GM21390 (cell line): ENCODE results near the gene CFH.
"Not testable (repeated sequence)": the region's sequence is repeated elsewhere in the genome, so short reads cannot be mapped to it uniquely, and the experiment has no call there.

Experiments
- ATAC-seq: cut with Tn5 transposase; IDR thresholded peaks from one replicate; pipeline ENCODE4 v1.9.1; 2021; ENCODE audit not compliant: unreplicated experiment

CFH gene

DNA sequence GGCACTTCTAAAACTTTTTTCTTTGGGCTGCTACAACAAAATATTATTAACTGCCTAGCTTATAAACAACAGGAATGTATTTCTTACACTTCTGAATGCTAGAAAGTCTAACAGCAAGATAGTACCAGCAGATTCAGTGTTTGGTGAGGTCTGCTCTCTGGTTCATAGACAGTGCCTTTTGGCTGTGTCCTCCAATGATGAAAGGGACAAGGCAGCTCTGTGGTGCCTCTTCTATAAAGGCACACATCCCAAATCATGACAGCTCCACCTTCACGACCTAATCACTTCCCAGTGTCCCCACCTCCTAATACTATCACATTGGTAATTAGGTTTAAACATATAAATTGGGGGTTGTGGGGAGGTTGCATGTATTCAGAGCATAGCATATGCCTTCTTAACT lies 9.5 kb downstream of the CFH start:
- no peak for ATAC-seq

DNA sequence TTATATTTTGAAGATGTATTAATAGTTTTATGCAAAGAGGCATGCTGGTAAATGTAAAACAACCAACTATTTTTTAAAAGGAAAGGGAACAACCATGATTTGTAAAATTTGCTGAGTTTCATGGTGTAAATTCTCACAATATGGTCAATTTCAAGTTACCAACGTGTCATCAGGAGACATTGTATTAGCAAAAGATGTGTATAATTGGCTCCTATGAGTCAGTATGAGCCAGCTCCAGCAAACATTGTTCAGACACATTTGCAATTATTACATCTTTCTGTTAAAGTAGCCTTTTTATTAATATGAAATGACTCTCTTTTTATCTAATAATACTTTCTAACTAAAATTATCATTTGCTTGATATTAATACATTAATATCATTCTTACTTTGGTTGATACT lies 15.3 kb downstream of the CFH start:
- ATAC-seq, result no peak

DNA sequence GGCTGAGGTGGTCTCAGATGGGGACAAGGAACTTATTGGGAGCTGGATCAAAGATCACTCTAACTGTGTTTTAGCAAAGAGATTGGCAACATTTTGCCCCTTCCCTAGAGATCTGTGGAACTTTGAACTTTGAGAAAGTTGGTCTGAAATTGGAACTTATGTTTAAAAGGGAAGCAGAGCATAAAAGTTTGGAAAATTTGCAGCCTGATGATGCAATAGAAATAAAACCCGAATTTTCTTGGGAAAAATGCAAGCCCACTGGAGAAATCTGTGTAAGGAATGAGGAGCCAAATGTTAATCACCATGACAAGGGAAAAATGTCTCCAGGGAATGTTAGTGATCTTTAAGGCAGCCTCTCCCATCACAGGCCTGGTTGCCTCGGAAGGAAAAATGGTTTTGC lies 17.2 kb downstream of the CFH start:
- ATAC-seq, result no peak

DNA sequence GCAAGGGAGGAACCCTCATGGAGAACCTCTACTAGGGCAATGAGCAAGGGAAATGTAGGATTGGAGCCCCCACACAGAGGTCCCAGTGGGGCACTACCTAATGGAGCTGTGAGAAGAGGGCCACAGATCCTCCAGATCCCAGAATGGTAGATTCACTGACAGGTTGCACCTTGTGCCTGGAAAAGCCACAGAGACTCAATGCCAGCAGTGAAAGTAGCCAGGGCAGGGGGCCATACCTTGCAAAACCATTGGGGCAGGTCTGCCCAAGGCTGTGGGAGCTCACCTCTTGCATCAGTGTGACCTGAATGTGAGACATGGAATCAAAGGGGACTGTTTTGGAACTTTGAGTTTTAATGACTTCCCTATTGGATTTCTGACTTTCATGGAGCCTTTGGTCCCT lies 17.9 kb downstream of the CFH start:
- ATAC-seq, result no peak

DNA sequence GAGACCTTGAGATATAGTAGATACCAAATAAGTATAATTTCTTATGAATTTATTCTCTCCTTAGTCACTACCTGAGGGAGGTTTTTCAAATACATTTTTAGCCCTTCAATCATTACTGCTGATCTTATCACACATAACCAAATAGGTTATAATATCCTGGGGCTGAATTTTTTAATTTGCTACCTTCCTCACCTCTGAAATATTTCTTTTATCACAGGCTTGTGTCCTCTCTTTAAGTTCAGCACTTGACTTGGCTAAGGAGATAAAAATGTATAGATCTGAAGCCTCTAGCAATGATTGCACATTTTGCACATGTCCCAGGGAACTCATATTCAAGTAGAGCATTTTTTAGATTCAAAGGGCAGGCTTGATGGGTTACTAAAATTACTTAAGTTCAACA lies 23.1 kb downstream of the CFH start:
- no peak for ATAC-seq

DNA sequence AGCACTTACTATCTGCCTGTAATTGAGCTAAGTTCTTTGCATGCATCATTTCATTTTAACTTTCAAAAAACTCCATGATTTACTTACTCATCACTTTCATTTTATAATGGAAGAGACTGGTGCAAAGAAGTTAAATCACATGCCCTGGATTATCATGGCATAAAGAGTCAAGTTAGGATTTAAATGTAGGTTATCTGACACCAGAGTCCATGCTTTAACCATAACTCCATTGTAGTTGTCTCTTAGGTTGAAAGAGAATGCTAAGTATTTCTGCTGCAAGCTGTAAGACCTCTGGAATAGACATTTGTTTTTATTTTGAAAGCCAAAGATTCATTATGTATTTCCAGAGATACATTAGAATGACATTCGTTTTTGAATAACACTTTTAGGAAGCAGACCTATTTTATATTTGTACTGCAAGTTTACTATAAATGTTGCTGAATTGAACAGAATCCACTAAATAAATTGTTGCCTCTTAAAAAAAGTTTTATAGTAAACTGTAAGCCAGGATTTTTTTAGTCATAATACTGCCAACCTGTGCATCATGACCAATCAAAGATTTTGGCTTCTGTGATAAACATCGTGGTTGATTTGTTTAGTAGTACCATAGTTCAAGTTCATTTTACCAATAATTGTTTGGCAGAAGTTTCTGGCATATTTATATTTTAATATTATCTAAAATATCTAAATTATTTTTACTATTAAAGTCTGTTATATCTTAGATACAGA lies 26.1 kb downstream of the CFH start:
- no peak for ATAC-seq

DNA sequence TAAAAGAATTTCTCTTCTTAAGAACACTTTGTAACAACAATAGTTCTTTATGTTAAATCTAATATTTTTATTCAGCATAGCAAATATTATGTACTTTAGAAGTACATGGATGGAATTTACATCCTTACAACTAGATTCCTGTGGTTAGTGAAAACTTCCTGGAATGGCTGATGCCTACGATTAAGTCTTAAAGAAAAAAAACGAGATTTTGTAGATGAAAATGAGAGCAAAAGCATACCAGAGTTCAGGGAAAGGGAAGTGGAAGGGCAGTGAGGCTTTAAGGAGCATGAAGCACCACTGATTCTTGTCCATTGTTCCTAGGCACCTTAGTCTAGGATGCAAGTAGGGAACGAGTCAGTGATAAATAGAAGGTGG lies 26.7 kb downstream of the CFH start:
- no peak for ATAC-seq

DNA sequence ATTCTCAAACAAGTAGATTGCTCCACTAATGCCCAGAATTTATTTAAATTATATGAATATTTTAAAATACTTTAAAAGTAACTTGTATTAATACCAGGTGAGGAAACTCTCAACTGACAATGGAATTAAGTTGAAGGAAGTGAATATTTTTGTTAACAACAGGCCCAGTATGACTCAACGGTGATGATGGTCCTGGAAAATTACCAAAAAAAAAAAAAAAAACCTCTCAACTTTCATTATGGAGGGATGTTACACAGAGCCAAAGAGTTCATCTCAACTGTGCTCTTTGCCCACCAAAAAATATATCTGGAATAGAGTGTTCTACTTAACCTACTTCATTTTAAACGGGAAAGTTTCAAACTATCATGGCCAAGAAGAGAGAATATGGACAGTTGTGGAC lies 28.3 kb downstream of the CFH start:
- ATAC-seq, result no peak

DNA sequence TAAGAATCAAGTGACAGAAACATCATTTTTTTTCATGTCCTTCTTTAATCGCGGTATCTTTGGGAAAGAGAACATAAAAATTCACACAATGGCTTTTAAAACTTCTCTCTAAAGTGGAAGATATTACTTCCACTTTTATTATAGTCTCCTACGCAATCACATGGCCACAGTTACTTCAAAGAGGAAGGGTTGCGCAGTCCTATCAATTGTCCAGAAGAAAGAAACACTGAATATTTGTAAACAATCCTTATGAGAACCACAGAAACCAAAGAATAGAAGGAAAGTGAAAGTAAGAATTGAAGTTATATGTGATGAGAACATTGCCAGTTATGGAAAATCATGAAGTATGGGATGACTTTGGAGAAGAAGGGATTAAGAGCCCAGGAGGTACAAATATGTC lies 32.6 kb downstream of the CFH start:
- no peak for ATAC-seq

DNA sequence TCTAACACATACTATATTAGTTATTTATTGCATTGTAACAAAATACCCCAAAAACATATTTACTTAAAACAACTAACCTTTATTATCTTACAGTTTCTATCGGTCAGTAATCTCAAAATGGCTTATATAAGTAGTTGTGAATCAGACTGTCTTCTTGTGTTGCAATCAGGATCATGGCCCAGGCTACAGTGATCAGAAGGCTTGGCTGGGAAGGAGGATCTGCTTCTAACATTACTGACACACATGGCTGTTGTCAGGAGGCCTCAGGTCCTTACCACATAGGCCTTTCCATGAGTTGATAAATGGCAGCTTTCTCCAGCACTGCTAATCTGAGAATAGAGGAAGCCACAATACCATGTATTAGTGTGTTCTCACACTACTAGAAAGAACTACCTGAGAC lies 33.7 kb downstream of the CFH start:
- ATAC-seq, result no peak

DNA sequence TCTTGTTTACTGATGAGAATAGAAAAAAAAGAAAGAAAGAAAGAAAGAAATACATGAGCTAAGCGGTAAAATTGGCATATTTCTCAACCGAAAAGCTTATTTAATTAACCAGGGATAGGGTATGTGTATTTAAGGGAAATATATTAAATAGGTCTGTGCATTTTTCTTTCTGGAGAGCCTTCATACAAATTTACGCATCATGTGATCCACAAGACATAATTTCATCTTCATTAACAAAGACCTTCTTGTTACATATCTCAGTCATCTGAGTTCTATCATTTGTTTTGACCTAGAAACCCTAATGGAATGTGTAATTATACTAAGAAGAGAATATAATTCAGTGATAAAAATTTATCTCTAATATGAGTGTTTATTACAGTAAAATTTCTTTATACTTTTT lies 37.2 kb downstream of the CFH start:
- no peak for ATAC-seq

DNA sequence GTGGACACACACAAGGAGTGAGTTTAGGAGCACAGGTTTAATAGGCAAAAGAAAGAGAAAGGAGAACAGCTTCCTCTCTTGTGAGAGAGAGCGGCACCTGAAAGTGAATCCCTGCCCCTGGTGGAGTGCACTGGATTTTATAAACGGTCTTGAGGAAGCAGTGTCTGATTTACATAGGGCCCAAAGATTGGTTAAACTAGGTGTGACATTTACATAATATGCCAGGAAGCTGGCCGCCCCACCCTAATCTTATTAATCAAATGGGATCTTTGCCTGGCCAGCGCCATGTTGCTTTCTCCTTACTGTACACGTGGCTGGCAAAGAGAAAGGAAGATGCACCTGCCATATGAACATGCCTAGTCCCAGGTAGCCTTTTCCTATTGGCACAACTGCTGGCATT lies 38.7 kb downstream of the CFH start:
- ATAC-seq, result no peak

DNA sequence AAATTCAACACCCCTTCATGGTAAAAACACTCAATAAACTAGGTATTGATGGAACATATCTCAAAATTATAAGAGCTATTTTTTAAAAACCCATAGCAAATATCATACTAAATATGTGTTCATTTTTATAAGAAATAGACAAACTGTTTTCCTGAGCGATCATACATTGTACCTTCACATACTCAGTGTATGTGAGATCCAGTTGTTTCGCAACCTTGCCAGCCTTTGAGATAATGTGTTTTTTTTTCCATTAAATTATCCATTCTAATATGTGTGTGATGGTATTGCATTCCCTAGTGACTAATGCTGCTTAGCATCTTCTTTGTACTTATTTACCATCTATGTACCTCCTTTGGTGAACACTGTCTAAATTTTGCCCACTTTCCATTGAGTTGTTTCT lies 47.1 kb downstream of the CFH start:
- no peak for ATAC-seq

DNA sequence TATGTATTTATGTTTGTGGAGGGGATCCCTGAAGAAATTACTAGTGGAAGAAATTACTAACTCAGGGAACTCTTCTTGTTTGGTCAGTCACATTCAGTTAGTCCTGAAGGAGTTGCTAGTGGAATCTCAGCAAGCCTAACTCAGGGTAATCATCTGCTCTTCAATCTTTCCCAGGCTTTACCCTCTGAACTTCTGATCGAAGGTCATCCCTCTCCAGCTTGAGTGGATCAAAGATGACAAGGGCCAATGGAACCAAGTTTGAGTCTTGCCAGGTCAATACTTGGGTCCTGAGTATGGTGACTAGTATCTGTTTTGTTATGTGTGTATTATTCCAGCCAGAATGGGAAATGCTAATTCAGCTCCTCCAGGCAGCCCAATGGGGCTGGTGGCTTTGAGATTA lies 49.3 kb downstream of the CFH start:
- ATAC-seq, result no peak

DNA sequence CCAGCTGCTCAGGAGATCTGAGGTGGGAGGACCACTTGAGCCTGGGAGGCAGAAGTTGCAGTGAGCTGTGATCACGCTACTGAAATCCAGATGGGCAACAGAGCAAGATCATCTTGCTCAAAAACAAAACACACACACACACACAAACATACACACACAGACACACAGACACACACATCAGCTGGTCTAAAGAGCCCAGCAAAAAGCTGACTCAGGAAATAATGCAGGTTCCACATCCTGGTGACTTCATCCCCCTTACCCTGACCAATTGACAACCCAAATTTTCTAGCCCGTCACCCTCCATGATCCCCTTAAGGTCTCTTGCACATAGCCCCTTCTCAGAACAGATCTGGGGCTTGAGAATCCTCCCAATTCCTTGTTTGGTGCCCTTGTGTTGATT lies 58.0 kb downstream of the CFH start:
- not testable (repeated sequence) for ATAC-seq

DNA sequence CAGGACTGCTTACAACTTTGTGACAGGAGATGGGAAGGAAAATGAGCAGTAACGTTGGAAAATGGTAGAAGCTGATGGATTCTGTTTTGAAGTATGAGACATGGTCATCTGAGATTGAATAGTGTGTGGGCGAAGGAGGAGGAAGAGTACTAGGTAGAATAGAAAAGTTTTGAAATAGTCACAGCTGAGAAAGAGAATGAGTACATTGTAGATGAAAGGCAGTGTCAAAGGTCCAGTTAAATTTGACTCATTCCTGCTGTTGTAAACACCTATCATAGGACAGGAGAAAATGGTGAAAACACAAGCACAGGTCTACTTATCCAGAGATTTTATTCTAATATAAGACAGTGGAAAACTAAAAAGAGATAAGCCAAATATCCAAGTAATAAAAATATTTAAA lies 66.0 kb downstream of the CFH start:
- ATAC-seq, result no peak

DNA sequence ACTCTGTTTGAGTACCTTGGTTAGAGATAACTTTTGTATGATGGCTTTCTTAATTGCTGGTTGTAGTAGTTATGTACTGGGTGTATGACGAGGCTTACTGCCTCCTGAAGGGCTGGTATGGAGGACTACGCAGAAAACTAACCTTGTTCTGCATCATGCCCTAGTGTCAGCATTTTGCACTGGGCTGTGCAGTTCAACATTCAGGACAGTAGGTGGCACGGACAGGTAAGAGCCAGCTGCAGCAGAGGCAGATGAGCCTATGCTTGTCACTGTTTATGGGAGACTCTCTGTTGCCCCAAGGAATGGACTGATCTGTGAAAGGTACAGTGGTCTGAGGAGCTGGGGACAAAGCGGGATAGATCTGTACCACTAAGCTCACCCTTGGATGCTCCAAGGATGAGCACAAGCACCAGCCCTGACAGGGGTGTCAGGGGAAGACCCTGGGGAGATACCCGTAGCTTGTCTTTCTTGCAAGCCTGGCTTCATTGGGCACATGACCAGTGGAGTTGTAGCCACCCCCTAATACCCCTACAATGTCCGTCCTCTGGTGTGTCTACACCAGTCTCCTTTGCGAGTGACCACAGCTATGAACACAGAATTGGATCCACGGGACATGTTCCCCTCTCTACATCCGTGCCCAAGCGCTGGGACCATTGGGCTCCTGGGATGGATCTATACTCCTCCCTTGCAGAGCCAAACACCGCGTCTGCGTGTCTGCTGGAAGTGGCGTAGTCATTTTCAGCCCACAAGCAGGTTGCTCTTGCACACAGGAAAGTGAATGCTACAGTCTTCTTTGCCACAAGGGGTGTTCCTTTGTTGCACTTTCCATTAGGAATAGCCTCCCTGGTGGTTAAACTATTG lies 71.7 kb downstream of the CFH start:
- ATAC-seq, result peak; percentile 98

DNA sequence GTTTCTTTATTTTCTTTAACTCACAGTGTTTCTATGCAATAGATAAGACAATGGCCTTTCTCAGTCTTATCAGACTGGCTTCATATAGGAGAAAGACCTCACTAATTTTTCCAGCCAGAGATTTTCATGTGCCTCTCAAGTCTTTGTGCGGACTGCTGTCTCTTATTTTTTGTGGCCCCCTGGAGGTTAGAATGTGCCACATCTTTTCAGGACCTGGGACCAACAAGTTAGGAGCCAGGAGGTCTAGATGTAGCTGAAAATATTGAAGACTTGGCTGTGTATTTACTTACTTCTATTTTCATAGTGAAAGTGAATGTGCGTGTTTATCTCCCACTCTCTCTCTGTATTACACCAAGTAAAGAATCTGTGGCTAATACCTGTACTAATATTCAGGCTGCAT lies 80.7 kb downstream of the CFH start:
- no peak for ATAC-seq

DNA sequence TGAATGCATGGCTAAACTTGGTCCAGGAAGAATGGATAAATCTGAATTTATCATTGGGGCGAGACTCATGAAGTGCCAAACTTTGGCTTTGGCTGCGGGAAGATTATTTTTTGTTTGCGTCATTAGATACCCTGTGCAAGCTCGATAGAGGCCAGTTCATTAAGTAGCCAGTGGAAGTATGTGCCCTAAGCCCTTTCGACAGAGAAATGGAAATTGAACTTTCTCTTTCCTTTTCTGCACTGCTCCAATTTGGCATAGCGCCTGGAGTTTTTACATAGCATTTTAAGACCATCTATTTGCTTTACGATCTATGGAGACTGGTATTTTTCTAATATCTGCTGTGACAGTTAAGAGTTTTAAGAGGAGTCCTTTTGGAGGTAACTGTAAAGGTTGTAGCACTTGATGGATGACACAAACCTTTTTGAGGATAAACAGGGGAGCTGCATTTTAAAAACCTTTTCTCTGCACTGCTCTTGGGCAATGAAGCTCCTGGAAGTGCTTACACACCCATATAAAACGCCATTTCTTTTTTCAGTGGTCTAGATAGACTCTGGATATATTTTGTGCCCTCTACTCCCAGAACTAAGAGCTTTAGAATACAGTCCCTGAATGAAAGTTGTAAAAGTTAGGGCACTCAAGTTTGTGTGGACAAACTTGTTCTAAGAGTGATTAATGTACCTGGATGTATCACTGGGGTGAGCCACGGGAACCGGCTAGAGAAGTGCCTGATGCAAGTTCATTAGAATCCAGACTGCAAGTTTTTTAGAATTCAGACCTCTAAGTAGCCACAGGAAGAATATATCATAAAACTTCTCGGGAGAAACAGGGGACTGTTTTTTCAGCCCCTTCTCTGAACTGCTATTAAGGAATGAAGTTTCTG lies 81.5 kb downstream of the CFH start:
- ATAC-seq, result no peak

DNA sequence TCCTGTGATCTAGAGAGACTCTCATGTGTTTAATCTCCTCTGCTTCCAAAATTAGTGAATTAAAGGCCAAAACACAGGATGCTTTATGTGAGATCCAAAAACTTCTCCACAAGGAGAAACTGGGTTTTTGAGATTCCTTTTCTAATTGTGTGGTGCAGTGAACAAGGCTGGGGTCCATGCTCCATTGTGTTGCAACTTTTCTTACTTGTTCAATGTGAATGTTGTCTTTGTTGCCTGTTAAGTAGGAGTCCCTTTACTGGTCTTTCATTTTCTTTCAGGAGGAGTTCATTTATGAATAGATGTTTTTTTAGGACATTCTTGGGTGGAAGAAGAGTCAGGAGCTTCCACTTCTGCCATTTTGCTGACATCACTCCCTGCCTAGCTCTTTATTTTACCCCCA lies 82.2 kb downstream of the CFH start:
- no peak for ATAC-seq

DNA sequence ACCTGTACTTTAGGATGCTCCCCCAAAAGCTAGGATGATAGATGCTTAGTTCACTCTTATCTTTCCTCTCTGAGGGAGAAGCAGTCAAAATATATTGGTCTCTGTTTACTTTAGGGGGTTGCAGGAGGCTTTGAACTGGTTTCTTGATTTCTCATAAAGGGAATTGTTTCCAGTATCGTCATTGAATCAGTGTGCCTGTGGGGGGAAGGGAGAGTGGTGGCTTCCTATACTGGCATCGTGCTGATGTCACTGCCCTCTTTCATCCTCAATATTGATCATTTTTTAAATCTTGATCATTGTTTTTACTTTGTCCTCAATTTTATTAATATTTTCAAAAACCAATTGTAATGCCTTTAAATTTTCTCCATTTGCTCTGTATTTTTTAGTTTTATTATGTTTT lies 82.6 kb downstream of the CFH start:
- ATAC-seq, result no peak

DNA sequence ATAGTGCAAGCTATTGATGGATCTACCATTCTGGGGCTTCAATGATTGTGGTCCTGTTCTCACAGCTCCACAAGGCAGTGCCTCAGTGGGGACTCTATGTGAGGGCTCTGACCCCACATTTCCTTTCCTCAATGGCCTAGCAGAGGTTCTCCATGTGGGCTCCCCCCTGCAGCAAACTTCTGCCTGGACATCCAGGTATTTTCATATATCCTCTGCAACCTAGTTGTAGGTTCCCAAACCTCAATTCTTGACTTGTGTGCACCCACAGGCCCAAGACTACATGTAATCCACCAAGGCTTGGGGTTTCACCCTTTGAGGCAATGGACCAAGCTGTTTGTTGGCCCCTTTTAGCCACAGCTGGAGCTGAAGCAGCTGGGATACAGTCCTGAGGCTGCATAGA lies 86.9 kb downstream of the CFH start:
- no peak for ATAC-seq
